ENCODE data around the gene CBLL1.

CBLL1 gene, protein sequence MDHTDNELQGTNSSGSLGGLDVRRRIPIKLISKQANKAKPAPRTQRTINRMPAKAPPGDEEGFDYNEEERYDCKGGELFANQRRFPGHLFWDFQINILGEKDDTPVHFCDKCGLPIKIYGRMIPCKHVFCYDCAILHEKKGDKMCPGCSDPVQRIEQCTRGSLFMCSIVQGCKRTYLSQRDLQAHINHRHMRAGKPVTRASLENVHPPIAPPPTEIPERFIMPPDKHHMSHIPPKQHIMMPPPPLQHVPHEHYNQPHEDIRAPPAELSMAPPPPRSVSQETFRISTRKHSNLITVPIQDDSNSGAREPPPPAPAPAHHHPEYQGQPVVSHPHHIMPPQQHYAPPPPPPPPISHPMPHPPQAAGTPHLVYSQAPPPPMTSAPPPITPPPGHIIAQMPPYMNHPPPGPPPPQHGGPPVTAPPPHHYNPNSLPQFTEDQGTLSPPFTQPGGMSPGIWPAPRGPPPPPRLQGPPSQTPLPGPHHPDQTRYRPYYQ

DNA sequence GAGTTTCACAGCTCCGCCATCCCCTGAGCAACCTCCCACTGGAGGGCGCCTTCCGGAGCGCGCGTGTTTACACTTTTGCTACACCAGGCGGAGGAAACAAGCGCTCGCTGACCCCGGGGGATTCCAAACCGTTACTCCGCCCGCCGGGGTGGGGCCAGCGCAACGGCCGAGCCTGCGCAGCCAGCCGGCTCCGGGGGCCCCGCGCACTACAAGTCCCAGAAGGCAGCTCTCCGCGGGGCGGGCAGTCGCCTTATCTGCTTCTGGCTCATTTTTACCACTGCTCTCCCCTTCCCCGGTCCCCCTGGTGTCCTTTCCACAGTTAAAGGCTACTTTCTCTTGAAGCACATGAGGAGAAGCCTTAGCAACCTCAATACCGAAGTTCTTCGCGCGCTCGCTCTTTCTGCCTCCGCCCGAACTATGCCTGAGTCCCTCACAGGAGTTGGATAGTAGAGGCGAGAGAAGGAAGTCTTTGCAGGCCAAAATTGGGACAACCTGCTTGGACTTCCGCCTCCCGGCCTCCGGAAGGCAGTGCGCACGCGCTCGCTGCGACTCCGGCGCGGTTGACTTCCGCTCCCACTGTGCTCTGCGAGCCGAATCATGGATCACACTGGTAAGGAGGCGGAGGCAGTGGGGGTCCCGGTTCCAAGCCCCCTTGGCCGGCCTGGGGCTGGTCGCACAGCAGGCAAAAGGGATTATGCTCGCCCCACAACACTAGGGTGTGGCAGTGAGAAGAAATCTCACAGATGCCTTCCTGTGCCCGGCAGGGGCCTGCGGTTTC, at the start of gene CBLL1:
CBLL1 (plus strand) TSS at position 576 of the 778 bp plus-strand sequence; CDS start at position 598, 22 bp downstream.
- TF ChIP-seq, protein P1, sequence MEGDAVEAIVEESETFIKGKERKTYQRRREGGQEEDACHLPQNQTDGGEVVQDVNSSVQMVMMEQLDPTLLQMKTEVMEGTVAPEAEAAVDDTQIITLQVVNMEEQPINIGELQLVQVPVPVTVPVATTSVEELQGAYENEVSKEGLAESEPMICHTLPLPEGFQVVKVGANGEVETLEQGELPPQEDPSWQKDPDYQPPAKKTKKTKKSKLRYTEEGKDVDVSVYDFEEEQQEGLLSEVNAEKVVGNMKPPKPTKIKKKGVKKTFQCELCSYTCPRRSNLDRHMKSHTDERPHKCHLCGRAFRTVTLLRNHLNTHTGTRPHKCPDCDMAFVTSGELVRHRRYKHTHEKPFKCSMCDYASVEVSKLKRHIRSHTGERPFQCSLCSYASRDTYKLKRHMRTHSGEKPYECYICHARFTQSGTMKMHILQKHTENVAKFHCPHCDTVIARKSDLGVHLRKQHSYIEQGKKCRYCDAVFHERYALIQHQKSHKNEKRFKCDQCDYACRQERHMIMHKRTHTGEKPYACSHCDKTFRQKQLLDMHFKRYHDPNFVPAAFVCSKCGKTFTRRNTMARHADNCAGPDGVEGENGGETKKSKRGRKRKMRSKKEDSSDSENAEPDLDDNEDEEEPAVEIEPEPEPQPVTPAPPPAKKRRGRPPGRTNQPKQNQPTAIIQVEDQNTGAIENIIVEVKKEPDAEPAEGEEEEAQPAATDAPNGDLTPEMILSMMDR (conservative IDR thresholded peaks at IDR 0.05): peak; percentile 86
- peak within 1 kb of the TSS; percentile 93 for H3K27ac ChIP-seq

DNA sequence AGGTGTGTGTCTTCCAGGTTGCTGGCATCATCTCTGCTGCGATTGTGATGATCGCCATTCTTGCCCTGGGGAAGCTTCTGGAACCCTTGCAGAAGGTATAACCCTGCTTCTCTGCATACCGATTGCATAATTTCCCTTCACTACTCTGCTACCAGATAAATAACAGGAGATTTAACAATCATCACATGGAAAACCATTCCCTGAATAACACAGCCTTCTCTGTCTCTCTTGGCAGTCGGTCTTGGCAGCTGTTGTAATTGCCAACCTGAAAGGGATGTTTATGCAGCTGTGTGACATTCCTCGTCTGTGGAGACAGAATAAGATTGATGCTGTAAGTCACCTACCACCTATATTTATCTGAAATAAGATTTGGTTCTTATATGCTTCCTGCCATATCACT, 49.6 kb upstream of the CBLL1 start:
- no peak overlapping the region for H3K27ac ChIP-seq
- TF ChIP-seq, protein P1 (conservative IDR thresholded peaks at IDR 0.05): no peak

DNA sequence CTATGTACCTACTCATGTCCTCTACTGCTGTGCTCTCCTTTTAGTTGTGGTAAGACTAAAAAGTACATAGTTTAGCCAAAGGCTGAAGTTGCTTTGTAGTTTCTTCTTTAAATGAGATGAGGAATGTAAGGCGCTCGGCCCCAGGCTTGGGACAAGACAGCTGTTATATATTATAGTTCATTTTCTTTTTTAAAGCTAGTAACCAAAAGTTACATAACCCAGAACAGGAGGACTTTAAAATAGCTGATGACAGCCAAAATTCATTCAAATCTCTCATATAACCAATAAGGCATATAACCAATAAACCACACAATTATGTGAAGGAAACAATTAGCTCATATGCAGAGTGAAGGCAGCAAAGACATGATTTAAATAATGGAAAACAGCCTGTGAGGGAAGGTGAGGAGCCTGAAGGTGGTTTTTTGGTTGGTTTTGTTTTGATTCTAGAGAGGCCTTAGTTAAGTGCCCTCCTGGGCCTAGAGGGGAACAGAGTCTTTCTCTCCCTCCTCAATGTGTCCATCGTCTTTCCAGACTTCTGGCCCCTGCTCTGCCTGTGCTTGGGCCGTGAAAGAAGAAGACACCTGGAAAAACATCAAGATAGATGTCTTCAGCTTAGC, 47.5 kb upstream of the CBLL1 start:
- peak overlapping the region; percentile 45 for H3K27ac ChIP-seq
- TF ChIP-seq, protein P1 (conservative IDR thresholded peaks at IDR 0.05): no peak

DNA sequence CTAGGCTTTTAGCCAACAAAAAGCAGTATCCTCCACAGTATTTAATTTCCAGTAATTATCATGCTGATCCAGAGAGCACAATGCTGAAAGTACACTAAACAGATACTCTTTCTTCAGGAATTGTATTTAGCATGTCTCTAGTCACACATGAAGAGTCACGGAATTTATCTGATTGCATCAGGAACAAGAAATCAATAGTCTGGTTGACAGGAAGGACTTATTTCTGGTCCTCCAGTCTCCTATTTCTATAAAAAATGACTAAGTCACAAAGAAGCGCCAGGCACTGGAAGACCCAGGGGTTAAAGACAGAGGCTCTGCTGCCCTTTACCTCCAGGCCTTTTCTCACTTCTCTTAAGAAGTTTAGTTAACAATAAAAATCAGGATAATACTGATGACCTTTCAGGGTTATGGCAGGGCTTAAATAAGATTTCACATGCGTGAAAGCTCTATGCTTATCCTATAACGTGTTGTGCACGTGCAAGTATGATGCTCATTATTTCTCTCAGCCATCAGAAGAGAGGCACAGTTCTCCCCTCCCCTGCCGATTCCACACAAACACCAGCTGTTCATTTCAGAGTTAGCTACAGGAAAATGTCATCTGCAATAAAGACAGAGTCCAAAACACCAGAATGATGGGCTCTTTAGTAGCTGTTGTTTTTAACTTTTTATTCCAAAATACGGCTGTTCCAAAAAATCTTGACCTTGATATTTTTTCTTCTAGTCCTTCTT, 46.5 kb upstream of the CBLL1 start:
- H3K27ac ChIP-seq: peak overlapping the region; percentile 45
- TF ChIP-seq, protein P1 (conservative IDR thresholded peaks at IDR 0.05): no peak

DNA sequence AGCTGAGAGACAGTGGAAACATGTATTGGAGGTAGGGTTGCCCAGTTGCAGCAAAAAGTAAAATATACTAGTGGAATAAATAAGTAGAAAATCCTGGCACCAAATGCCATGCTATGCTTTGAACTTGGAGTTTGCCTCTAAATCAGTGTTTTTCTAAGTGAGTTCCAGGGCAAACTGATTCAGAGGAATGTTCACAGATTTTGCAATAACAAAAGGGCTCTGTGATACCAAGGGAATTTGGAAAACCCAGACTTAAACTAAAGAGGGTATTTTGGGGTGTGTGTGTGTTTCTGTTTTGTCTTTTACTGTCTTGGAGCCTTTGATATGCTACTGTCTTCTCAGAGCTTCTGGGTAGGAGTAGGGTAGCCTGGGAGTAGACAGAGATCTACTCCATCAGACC, 43.4 kb upstream of the CBLL1 start:
- TF ChIP-seq, protein P1 (conservative IDR thresholded peaks at IDR 0.05): no peak
- no peak overlapping the region for H3K27ac ChIP-seq

DNA sequence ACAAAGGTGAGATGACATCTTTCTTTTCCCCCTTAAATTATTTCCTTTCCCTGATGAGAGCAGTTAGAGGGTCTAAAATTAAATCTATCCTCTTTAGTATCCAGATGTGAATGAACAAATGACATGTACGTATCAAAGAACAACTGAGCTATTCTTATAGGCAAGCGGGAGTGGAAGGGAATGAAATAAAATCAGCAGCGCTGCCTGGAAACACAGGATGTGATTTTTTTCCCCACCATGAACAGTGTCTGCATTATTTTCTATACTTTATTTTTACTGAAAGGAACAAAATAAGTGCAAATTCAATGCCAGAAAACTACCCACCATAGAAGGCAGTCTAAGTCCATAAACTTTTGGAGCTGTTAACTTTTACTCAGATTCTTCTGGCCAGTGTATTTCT, 42.8 kb upstream of the CBLL1 start:
- no peak overlapping the region for H3K27ac ChIP-seq
- TF ChIP-seq, protein P1 (conservative IDR thresholded peaks at IDR 0.05): no peak
